ENCODE results near the gene ARHGAP21.

Gene ARHGAP21

DNA sequence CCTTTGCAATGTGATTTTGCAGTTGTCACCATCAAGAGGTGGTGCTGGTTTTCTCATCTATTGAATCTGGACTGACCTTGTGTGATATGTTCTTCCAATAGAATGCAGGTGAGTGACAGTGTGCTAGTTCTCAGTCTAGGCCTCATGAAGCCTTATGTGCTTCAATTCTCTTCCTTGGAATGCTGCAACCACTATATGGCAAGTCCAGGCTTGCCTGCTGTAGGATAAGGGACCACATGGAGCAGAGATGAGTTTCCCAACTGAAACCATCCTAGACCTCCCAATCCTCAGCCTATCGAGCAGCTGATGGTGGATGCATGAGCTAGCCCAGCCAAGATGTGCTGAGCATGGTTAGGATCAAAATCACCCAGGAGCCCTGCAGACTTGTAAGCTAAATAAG, 32.6 kb upstream of the ARHGAP21 start:
- H3F3A ChIP-seq (ENCODE audit: insufficient read depth, low read length), result no peaks in the 10 kb centered on the region
- no peaks in the 10 kb centered on the region for H3K9me2 ChIP-seq (replicated peaks; ENCODE audit: insufficient read depth, low read length)
- H3K27me3 ChIP-seq (replicated peaks; ENCODE audit: insufficient read depth, low read length), result no peaks in the 10 kb centered on the region
- no peak overlapping the region for H3K9ac ChIP-seq (ENCODE audit: low read length)
- no peaks in the 10 kb centered on the region for H3K36me3 ChIP-seq (replicated peaks; ENCODE audit: insufficient read depth, low read length)
- no peak overlapping the region for H3K4me2 ChIP-seq (ENCODE audit: low read depth, low read length)
- TF ChIP-seq, protein P1, sequence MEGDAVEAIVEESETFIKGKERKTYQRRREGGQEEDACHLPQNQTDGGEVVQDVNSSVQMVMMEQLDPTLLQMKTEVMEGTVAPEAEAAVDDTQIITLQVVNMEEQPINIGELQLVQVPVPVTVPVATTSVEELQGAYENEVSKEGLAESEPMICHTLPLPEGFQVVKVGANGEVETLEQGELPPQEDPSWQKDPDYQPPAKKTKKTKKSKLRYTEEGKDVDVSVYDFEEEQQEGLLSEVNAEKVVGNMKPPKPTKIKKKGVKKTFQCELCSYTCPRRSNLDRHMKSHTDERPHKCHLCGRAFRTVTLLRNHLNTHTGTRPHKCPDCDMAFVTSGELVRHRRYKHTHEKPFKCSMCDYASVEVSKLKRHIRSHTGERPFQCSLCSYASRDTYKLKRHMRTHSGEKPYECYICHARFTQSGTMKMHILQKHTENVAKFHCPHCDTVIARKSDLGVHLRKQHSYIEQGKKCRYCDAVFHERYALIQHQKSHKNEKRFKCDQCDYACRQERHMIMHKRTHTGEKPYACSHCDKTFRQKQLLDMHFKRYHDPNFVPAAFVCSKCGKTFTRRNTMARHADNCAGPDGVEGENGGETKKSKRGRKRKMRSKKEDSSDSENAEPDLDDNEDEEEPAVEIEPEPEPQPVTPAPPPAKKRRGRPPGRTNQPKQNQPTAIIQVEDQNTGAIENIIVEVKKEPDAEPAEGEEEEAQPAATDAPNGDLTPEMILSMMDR (IDR thresholded peaks at IDR 0.05; ENCODE audit: low read length), result no peak
- TF ChIP-seq EZH2 (optimal IDR thresholded peaks at IDR 0.05; ENCODE audit: low read depth, low read length) (no peak), EZH2phosphoT487 (IDR thresholded peaks at IDR 0.05; ENCODE audit: low read length) (no peak)
- H3K4me3 ChIP-seq (ENCODE audit: low read length), result no peak overlapping the region
- H2AFZ ChIP-seq (ENCODE audit: low read length), result no peak overlapping the region
- no peaks in the 10 kb centered on the region for H4K20me1 ChIP-seq (ENCODE audit: insufficient read depth, low read length)
- no peaks in the 10 kb centered on the region for H3K9me3 ChIP-seq (replicated peaks; ENCODE audit: insufficient read depth, low read length)
- no peak overlapping the region for H3K27ac ChIP-seq (ENCODE audit: low read length)
- no peaks in the 10 kb centered on the region for H3K4me1 ChIP-seq (ENCODE audit: low read length)
- no peak for DNase-seq
- H3K79me2 ChIP-seq (ENCODE audit: low read length), result no peaks in the 10 kb centered on the region

DNA sequence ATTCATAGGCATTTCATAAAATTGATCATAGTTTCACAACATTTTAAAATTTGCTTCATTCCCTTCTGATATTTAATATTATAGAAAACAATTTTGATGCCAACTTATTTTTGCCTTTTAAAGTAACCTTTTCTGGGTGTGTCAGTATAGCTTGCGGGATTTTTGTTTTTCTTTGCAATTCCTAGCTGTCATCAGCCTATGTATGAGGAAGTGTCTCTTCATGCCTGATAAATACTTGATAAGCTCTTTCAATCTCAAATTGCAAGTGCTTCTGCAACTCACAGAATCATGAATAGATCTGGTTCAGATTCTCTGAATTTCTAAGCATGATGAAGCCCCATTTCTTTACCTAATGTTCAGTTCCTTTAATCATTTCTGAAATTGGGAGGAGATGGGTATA, 28.0 kb upstream of the ARHGAP21 start:
- TF ChIP-seq EZH2phosphoT487 (IDR thresholded peaks at IDR 0.05; ENCODE audit: low read length) (no peak), EZH2 (optimal IDR thresholded peaks at IDR 0.05; ENCODE audit: low read depth, low read length) (no peak)
- TF ChIP-seq, protein P1 (IDR thresholded peaks at IDR 0.05; ENCODE audit: low read length), result no peak
- Histone ChIP-seq H3K9ac (ENCODE audit: low read length) (no peak overlapping the region), H3K4me3 (ENCODE audit: low read length) (no peak overlapping the region), H3K36me3 (replicated peaks; ENCODE audit: insufficient read depth, low read length) (no peaks in the 10 kb centered on the region), H3K4me2 (ENCODE audit: low read depth, low read length) (no peak overlapping the region), H3K4me1 (ENCODE audit: low read length) (no peaks in the 10 kb centered on the region), H3K27ac (ENCODE audit: low read length) (no peak overlapping the region), H4K20me1 (ENCODE audit: insufficient read depth, low read length) (no peaks in the 10 kb centered on the region), H3K27me3 (replicated peaks; ENCODE audit: insufficient read depth, low read length) (no peaks in the 10 kb centered on the region), H3F3A (ENCODE audit: insufficient read depth, low read length) (no peaks in the 10 kb centered on the region), H3K9me3 (replicated peaks; ENCODE audit: insufficient read depth, low read length) (no peaks in the 10 kb centered on the region), H3K9me2 (replicated peaks; ENCODE audit: insufficient read depth, low read length) (no peaks in the 10 kb centered on the region), H2AFZ (ENCODE audit: low read length) (no peak overlapping the region), H3K79me2 (ENCODE audit: low read length) (no peaks in the 10 kb centered on the region)
- no peak for DNase-seq

DNA sequence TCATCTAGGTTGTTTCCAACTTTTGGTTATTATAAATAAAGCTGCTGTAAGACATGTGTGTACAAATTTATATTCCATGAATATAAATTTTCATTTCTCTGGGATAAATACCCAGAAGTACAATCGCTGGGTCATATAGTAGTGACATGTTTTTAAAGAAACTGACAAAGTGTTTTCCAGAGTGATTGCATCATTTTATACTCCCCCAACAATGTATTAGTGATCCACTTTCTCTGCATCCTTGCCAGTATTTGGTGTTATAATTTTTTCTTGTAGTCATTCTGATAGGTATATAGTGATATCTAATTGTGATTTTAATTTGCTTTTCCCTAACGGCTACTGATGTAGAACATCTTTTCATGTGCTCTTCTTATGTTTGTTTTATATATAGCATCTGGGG, 27.0 kb upstream of the ARHGAP21 start:
- H3K4me3 ChIP-seq (ENCODE audit: low read length), result no peak overlapping the region
- H3K9me3 ChIP-seq (replicated peaks; ENCODE audit: insufficient read depth, low read length), result no peaks in the 10 kb centered on the region
- no peaks in the 10 kb centered on the region for H3K9me2 ChIP-seq (replicated peaks; ENCODE audit: insufficient read depth, low read length)
- no peaks in the 10 kb centered on the region for H3K79me2 ChIP-seq (ENCODE audit: low read length)
- no peak overlapping the region for H3K4me2 ChIP-seq (ENCODE audit: low read depth, low read length)
- H3K9ac ChIP-seq (ENCODE audit: low read length), result no peak overlapping the region
- H3K4me1 ChIP-seq (ENCODE audit: low read length), result no peaks in the 10 kb centered on the region
- H3K36me3 ChIP-seq (replicated peaks; ENCODE audit: insufficient read depth, low read length), result no peaks in the 10 kb centered on the region
- DNase-seq, result no peak
- TF ChIP-seq EZH2 (optimal IDR thresholded peaks at IDR 0.05; ENCODE audit: low read depth, low read length), result no peak
- no peak for TF ChIP-seq EZH2phosphoT487 (IDR thresholded peaks at IDR 0.05; ENCODE audit: low read length)
- TF ChIP-seq, protein P1 (IDR thresholded peaks at IDR 0.05; ENCODE audit: low read length), result no peak
- H3K27me3 ChIP-seq (replicated peaks; ENCODE audit: insufficient read depth, low read length), result no peaks in the 10 kb centered on the region
- H2AFZ ChIP-seq (ENCODE audit: low read length), result no peak overlapping the region
- no peak overlapping the region for H3K27ac ChIP-seq (ENCODE audit: low read length)
- H4K20me1 ChIP-seq (ENCODE audit: insufficient read depth, low read length), result no peaks in the 10 kb centered on the region
- H3F3A ChIP-seq (ENCODE audit: insufficient read depth, low read length), result no peaks in the 10 kb centered on the region

All from MM.1S (cell line).